PC-9 (cell line): Measurements from ENCODE around the gene HEATR5A. TPM values are rescaled to one million over a fixed set of nuclear protein-coding genes. Genes with fewer than 3 reads are reported as not detected.
"Not testable (repeated sequence)": the region's sequence is repeated elsewhere in the genome, so short reads cannot be mapped to it uniquely, and the experiment has no call there.

Experiments
- BruUV-seq: library from RNA; stranded (reverse); fragments of 400-500 nt; replicated peaks from 2 replicates; lab custom pipeline; 2021; lab: Mats Ljungman, UMichigan
- CTCF ChIA-PET: fragments of 300-600 bp; sonication (Branson Sonifier 250); formaldehyde crosslinking; loops from one replicate; lab custom pipeline; 2022; ENCODE audit warnings: antibody characterized with exemption; lab: Charles Lee
- POLR2A ChIA-PET: fragments of 300-600 bp; sonication (Branson Sonifier 250); formaldehyde crosslinking; loops from one replicate; lab custom pipeline; 2022; ENCODE audit warnings: antibody characterized with exemption; ENCODE audit not compliant: unreplicated experiment; lab: Charles Lee
- DNase-seq, 2 experiments: peaks; one replicate each; pipeline versions ENCODE4 v3.0.0 to v3.0.0-alpha.2; 2015 to 2022; ENCODE audit warnings: mixed read lengths in 1 of 2
- H2AFZ ChIP-seq: fragments of 200-600 bp; sonication (generic); 2 replicates; pipeline ENCODE4 v1.8.1; 2017; ENCODE audit warnings: antibody characterized with exemption
- H3F3A ChIP-seq: fragments of 200-600 bp; sonication (generic); 2 replicates; pipeline ENCODE4 v1.8.1; 2017; ENCODE audit warnings: antibody characterized with exemption, mild to moderate bottlenecking, low read depth; ENCODE audit not compliant: insufficient read depth
- H3K27ac ChIP-seq: fragments of 200-600 bp; sonication (generic); 2 replicates; pipeline ENCODE4 v1.6.1; 2016; ENCODE audit warnings: mixed run types
- H3K27me3 ChIP-seq: fragments of 200-600 bp; sonication (generic); 2 replicates; pipeline ENCODE4 v1.6.1; 2016; ENCODE audit warnings: low read depth, mixed run types; ENCODE audit not compliant: insufficient read depth
- H3K36me3 ChIP-seq: fragments of 200-600 bp; sonication (generic); 2 replicates; pipeline ENCODE4 v1.6.1; 2016; ENCODE audit warnings: low read depth, mixed run types
- H3K4me1 ChIP-seq: fragments of 200-600 bp; sonication (generic); replicated peaks from 2 replicates; pipeline ENCODE4 v1.6.1; 2016; ENCODE audit warnings: mixed run types; ENCODE audit not compliant: insufficient read depth
- H3K4me2 ChIP-seq: fragments of 200-600 bp; sonication (generic); 2 replicates; pipeline ENCODE4 v1.6.1; 2017; ENCODE audit warnings: mixed run types
- H3K4me3 ChIP-seq: fragments of 200-600 bp; sonication (generic); 2 replicates; pipeline ENCODE4 v1.6.1; 2016; ENCODE audit warnings: mixed run types
- H3K79me2 ChIP-seq: fragments of 200-600 bp; sonication (generic); 2 replicates; pipeline ENCODE4 v1.6.1; 2017; ENCODE audit warnings: low read depth, mixed run types
- H3K9me2 ChIP-seq: fragments of 200-600 bp; sonication (generic); 2 replicates; pipeline ENCODE4 v1.8.1; 2017; ENCODE audit warnings: mild to moderate bottlenecking; ENCODE audit not compliant: insufficient read depth
- H3K9me3 ChIP-seq: fragments of 200-600 bp; sonication (generic); 2 replicates; pipeline ENCODE4 v1.8.1; 2016; ENCODE audit warnings: low read depth; ENCODE audit not compliant: insufficient read depth
- H4K20me1 ChIP-seq: fragments of 200-600 bp; sonication (generic); 2 replicates; pipeline ENCODE4 v1.8.1; 2017; ENCODE audit not compliant: insufficient read depth
- EZH2 ChIP-seq: fragments of 200-600 bp; sonication (generic); IDR thresholded peaks from 2 replicates; pipeline ENCODE4 v1.8.0; 2017; ENCODE audit warnings: antibody characterized with exemption, low read depth
- intact Hi-C: fragments of 100-400 bp; cut with micrococcal nuclease; formaldehyde crosslinking; loops from one replicate; pipeline ENCODE4 v1.10.0; 2022; ENCODE audit not compliant: unreplicated experiment
- total RNA-seq: library from RNA; stranded (reverse); gene quantifications from 2 replicates; pipeline ENCODE4 v1.2.3, GENCODE V29; 2021
- TF ChIP-seq, protein P1 (sequence below): fragments of 200-600 bp; sonication (generic); conservative IDR thresholded peaks from 2 replicates; pipeline ENCODE4 v1.6.1; 2017; ENCODE audit warnings: mixed run types, antibody characterized with exemption, mild to moderate bottlenecking, moderate library complexity

HEATR5A gene
- total RNA-seq, 1 experiment from 2014 or later: 25.7 TPM

DNA sequence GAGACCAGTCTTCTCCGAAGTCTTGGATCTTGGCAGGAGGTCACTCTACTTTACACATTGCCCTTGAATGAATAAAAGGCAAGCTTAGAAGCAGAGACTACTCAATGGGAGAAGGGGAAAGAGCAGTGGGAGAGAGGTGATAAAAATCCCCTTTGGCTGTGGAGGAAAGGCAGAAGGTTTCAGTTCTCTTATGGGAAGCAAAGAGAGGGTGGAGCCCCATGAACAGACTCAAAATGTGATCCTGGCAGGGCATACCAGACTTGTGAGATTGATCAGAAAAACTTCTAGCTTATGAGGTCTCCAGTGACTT, 163.2 kb downstream of the HEATR5A start:
- Histone ChIP-seq H3F3A (peaks cover 12% of the 10 kb centered on the region), H3K9me3 (no peaks in the 10 kb centered on the region), H3K36me3 (no peaks in the 10 kb centered on the region), H3K4me2 (no peak overlapping the region), H2AFZ (no peak overlapping the region), H3K9me2 (no peaks in the 10 kb centered on the region), H3K27ac (no peak overlapping the region), H4K20me1 (no peaks in the 10 kb centered on the region), H3K79me2 (no peaks in the 10 kb centered on the region), H3K4me1 (peaks cover 14% of the 10 kb centered on the region), H3K27me3 (no peaks in the 10 kb centered on the region), H3K4me3 (no peak overlapping the region)
- DNase-seq: no peak
- ChIA-PET CTCF (no interaction called here), POLR2A (no interaction called here)
- intact Hi-C loops: no loop called here
- TF ChIP-seq, protein P1, sequence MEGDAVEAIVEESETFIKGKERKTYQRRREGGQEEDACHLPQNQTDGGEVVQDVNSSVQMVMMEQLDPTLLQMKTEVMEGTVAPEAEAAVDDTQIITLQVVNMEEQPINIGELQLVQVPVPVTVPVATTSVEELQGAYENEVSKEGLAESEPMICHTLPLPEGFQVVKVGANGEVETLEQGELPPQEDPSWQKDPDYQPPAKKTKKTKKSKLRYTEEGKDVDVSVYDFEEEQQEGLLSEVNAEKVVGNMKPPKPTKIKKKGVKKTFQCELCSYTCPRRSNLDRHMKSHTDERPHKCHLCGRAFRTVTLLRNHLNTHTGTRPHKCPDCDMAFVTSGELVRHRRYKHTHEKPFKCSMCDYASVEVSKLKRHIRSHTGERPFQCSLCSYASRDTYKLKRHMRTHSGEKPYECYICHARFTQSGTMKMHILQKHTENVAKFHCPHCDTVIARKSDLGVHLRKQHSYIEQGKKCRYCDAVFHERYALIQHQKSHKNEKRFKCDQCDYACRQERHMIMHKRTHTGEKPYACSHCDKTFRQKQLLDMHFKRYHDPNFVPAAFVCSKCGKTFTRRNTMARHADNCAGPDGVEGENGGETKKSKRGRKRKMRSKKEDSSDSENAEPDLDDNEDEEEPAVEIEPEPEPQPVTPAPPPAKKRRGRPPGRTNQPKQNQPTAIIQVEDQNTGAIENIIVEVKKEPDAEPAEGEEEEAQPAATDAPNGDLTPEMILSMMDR: no peak
- TF ChIP-seq EZH2: no peak
- no TSS peak for BruUV-seq

DNA sequence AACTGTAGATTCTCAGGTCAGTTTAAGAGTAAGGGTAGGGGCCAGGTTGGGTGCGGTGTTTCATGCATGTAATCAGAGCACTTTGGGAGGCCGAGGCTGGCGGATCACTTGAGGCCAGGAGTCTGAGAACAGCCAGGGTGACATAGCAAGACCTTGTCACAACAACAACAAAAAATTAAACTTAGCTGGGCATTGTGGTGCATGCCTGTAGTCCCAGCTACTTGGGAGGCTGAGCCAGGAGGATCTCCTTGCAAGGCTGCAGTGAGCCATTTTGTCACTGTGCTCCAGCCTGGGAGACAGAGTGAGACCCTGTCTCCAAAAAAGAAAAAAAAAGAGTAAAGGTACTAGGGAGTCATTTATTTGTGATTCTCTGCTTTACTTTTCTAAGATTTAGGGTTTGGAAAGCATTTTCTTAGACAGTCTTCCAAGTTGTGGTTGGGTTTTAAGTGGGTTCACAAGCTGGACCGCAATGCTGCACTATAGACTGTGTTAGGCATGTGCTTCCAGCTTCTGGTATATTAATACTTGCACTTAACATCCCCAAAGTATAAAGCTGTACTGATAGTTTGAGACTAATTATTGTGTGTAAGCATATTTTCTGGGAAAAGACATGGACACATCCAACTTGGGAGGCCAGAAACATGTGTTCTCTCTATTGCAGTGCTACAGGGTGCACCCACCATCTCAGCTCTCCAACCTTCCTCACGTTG, 163.7 kb downstream of the HEATR5A start:
- H3K4me2 ChIP-seq: no peak overlapping the region
- H4K20me1 ChIP-seq: no peaks in the 10 kb centered on the region
- no peaks in the 10 kb centered on the region for H3K9me3 ChIP-seq
- no peak overlapping the region for H3K4me3 ChIP-seq
- no peaks in the 10 kb centered on the region for H3K79me2 ChIP-seq
- H3K9me2 ChIP-seq: no peaks in the 10 kb centered on the region
- BruUV-seq: no TSS peak
- H3F3A ChIP-seq: peaks cover 7% of the 10 kb centered on the region; the same call in 1 of the 2 replicates
- no peak for DNase-seq
- no peak for TF ChIP-seq EZH2
- TF ChIP-seq, protein P1: no peak
- no peaks in the 10 kb centered on the region for H3K36me3 ChIP-seq
- H3K4me1 ChIP-seq: peaks cover 9% of the 10 kb centered on the region
- CTCF ChIA-PET: interaction anchor here (0.5 kb wide), 1 partner anchor 807 kb away, joined by 4 read pairs; no protein-coding TSS in a partner anchor
- no peak overlapping the region for H3K27ac ChIP-seq
- H3K27me3 ChIP-seq: no peaks in the 10 kb centered on the region
- intact Hi-C loops: no loop called here
- no peak overlapping the region for H2AFZ ChIP-seq
- POLR2A ChIA-PET: no interaction called here

DNA sequence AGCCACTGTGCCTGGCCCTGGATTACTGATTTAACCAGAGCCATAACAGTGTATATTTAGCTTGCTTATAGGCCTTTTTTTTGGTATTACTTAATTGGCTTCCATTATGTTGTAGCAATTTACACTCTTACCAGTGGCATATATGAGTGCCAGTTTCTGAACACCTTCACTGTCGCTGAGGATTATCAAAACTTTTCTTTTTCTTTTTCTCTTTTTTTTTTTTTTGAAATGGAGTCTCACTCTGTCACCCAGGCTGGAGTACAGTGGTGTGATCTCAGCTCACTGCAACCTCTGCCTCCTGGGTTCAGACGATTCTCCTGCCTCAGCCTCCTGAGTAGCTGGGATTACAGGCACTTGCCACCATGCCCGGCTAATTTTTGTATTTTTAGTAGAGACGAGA, 164.4 kb downstream of the HEATR5A start:
- H3K9me3 ChIP-seq, POLR2A ChIA-PET, H3K4me2 ChIP-seq, H3K9me2 ChIP-seq, BruUV-seq, H3K27me3 ChIP-seq, H3K4me3 ChIP-seq, H3K36me3 ChIP-seq, H3K27ac ChIP-seq, intact Hi-C loops, H2AFZ ChIP-seq, H3K4me1 ChIP-seq, DNase-seq, H3K79me2 ChIP-seq, H4K20me1 ChIP-seq, H3F3A ChIP-seq: not testable (repeated sequence)
- CTCF ChIA-PET: interaction anchor here (0.5 to 0.7 kb wide), 2 partner anchors 10 to 808 kb away, joined by 3 to 4 read pairs; no protein-coding TSS in a partner anchor

DNA sequence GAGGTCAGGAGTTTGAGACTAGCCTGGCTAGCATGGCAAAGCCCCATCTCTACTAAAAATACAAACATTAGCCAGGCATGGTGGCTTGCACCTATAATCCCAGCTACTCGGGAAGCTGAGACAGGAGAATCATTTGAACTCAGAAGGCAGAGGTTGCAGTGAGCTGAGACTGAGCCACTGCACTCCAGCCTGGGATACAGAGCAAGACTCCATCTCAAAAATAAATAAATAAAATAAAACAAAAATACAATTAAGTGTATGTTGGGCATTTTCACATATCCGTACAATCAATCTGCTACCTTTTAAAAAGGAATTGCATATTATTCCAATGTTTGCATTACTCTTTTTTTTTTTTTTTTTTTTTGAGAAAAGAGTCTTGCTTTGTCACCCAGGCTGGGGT, 165.1 kb downstream of the HEATR5A start:
- Histone ChIP-seq H3K36me3 (no peaks in the 10 kb centered on the region), H4K20me1 (no peaks in the 10 kb centered on the region), H3K4me3 (no peak overlapping the region), H3K9me3 (no peaks in the 10 kb centered on the region), H3K9me2 (no peaks in the 10 kb centered on the region), H2AFZ (no peak overlapping the region), H3K27ac (no peak overlapping the region), H3K4me1 (no peaks in the 10 kb centered on the region), H3K4me2 (no peak overlapping the region), H3K79me2 (no peaks in the 10 kb centered on the region), H3F3A (no peaks in the 10 kb centered on the region), H3K27me3 (no peaks in the 10 kb centered on the region)
- intact Hi-C loops: no loop called here
- no TSS peak for BruUV-seq
- POLR2A ChIA-PET: no interaction called here
- no peak for DNase-seq
- TF ChIP-seq, protein P1: no peak
- TF ChIP-seq EZH2: no peak
- CTCF ChIA-PET: no interaction called here
